Nephron progenitor cell (in vitro differentiated cells): ENCODE results near the gene CALML3.

Experiments
- DNase-seq: peaks from one replicate; pipeline ENCODE4 v3.0.0; 2021
- H3K27ac Mint-ChIP-seq: 2 replicates; pipeline ENCODE4 v1.8.0; 2021; ENCODE audit warnings: mild to moderate bottlenecking, moderate library complexity, mixed read lengths
- H3K27me3 Mint-ChIP-seq: 2 replicates; pipeline ENCODE4 v1.8.0; 2021; ENCODE audit warnings: mild to moderate bottlenecking, low read depth, mixed read lengths; ENCODE audit not compliant: poor library complexity
- H3K36me3 Mint-ChIP-seq: 2 replicates; pipeline ENCODE4 v1.8.0; 2021; ENCODE audit warnings: low read depth, mixed read lengths
- H3K4me1 Mint-ChIP-seq: 2 replicates; pipeline ENCODE4 v1.8.0; 2021; ENCODE audit warnings: mixed read lengths
- H3K4me3 Mint-ChIP-seq: 2 replicates; pipeline ENCODE4 v1.8.0; 2021; ENCODE audit warnings: mild to moderate bottlenecking, moderate library complexity, mixed read lengths
- H3K9me3 Mint-ChIP-seq: 2 replicates; pipeline ENCODE4 v1.8.0; 2021; ENCODE audit warnings: mild to moderate bottlenecking, moderate library complexity, mixed read lengths
- CTCF ChIP-seq: fragments of 200-600 bp; sonication (generic); IDR thresholded peaks from 2 replicates; pipeline ENCODE4 v1.5.0; 2021; ENCODE audit warnings: antibody characterized with exemption

The CALML3 gene

GRCh38 chr10:5494611-5495010 is 30.1 kb upstream of the CALML3 start:
- no peak overlapping the region for H3K4me3 Mint-ChIP-seq
- no peak overlapping the region for H3K27ac Mint-ChIP-seq
- peaks cover 8% of the 10 kb centered on the region for H3K9me3 Mint-ChIP-seq
- H3K27me3 Mint-ChIP-seq, result no peaks in the 10 kb centered on the region
- no peaks in the 10 kb centered on the region for H3K36me3 Mint-ChIP-seq
- DNase-seq, result no peak
- H3K4me1 Mint-ChIP-seq, result peaks cover 24% of the 10 kb centered on the region
- TF ChIP-seq CTCF, result no peak

GRCh38 chr10:5496261-5497250 is 28.2 kb upstream of the CALML3 start:
- no peak for TF ChIP-seq CTCF
- Mint-ChIP-seq H3K27ac (no peak overlapping the region), H3K27me3 (no peaks in the 10 kb centered on the region), H3K36me3 (no peaks in the 10 kb centered on the region), H3K9me3 (peaks cover 8% of the 10 kb centered on the region), H3K4me1 (peaks cover 30% of the 10 kb centered on the region), H3K4me3 (no peak overlapping the region)
- DNase-seq, result no peak

GRCh38 chr10:5497289-5497688 is 27.5 kb upstream of the CALML3 start:
- Mint-ChIP-seq H3K27me3 (no peaks in the 10 kb centered on the region), H3K36me3 (no peaks in the 10 kb centered on the region), H3K9me3 (peaks cover 2% of the 10 kb centered on the region), H3K4me3 (no peak overlapping the region), H3K27ac (no peak overlapping the region), H3K4me1 (peaks cover 30% of the 10 kb centered on the region)
- DNase-seq, result no peak
- no peak for TF ChIP-seq CTCF

- Mint-ChIP-seq H3K27me3 (no peaks in the 10 kb centered on the region), H3K4me3 (no peak overlapping the region), H3K9me3 (no peaks in the 10 kb centered on the region), H3K4me1 (peaks cover 36% of the 10 kb centered on the region), H3K36me3 (no peaks in the 10 kb centered on the region), H3K27ac (no peak overlapping the region)
- no peak for DNase-seq
- no peak for TF ChIP-seq CTCF
Measured at GRCh38 chr10:5497948-5498730, 26.6 kb upstream of the CALML3 start.

- Mint-ChIP-seq H3K36me3 (no peaks in the 10 kb centered on the region), H3K27me3 (no peaks in the 10 kb centered on the region), H3K9me3 (no peaks in the 10 kb centered on the region), H3K27ac (no peak overlapping the region), H3K4me3 (no peak overlapping the region), H3K4me1 (peaks cover 29% of the 10 kb centered on the region)
- TF ChIP-seq CTCF, result no peak
- no peak for DNase-seq
Measured at GRCh38 chr10:5498791-5499492, 25.8 kb upstream of the CALML3 start.
